ENCODE results near the gene SCAP.

SCAP gene

GRCh38 chr3:47429476-47430270, 46.1 kb downstream of the SCAP start:
- DNase-seq, result no peak

- DNase-seq, result no peak
These were observed 47.1 kb downstream of the SCAP start for GRCh38 chr3:47428662-47429061.

- no peak for DNase-seq
These were observed 47.9 kb downstream of the SCAP start for GRCh38 chr3:47427866-47428265.

- DNase-seq, result no peak
These were observed 49.8 kb downstream of the SCAP start for GRCh38 chr3:47425959-47426358.

GRCh38 chr3:47425383-47425778, 50.4 kb downstream of the SCAP start:
- DNase-seq, result no peak

GRCh38 chr3:47424434-47425382, 51.0 kb downstream of the SCAP start:
- DNase-seq, result no peak

- DNase-seq, result no peak
These were observed 52.1 kb downstream of the SCAP start for GRCh38 chr3:47423548-47424145.

GRCh38 chr3:47422743-47423142, 53.0 kb downstream of the SCAP start:
- DNase-seq, result no peak

GRCh38 chr3:47421741-47422649, 53.7 kb downstream of the SCAP start:
- DNase-seq, result no peak

- peak; percentile 86 to 91 for DNase-seq
These were observed 54.9 kb downstream of the SCAP start for GRCh38 chr3:47420511-47421484.

GRCh38 chr3:47420044-47420430, 55.7 kb downstream of the SCAP start:
- no peak for DNase-seq

- no peak for DNase-seq
These were observed 56.4 kb downstream of the SCAP start for GRCh38 chr3:47419083-47420043.

GRCh38 chr3:47418167-47419082, 57.3 kb downstream of the SCAP start:
- DNase-seq, result no peak

- no peak for DNase-seq
These were observed 59.7 kb downstream of the SCAP start for GRCh38 chr3:47416041-47416440.

GRCh38 chr3:47414666-47415587, 60.8 kb downstream of the SCAP start:
- no peak for DNase-seq

- no peak for DNase-seq
These were observed 61.6 kb downstream of the SCAP start for GRCh38 chr3:47414161-47414564.

- DNase-seq, result no peak
These were observed 62.0 kb downstream of the SCAP start for GRCh38 chr3:47413751-47414150.

All from activated CD4-positive, alpha-beta T cell treated with anti-CD3 and anti-CD28 coated beads, Interleukin-2, amount 50 U/mL, for 4 hours (primary cell).